A549 (cell line): Measurements from ENCODE around the gene FBLN5. TPM values are rescaled to one million over a fixed set of nuclear protein-coding genes. Genes with fewer than 3 reads are reported as not detected.
"Not testable (repeated sequence)": the region's sequence is repeated elsewhere in the genome, so short reads cannot be mapped to it uniquely, and the experiment has no call there.

ENCODE experiments used
- ATAC-seq, 2 experiments: fragments of 200-7000 bp in 1 of 2; fragments of >200 bp in 1 of 2; cut with Nextera tagmentation in 1 of 2; cut with Tn5 transposase in 1 of 2; 3 replicates each; pipeline versions ENCODE4 v1.8.0 to v1.9.1; 2018 to 2020; ENCODE audit warnings: mild to moderate bottlenecking in 1 of 2, moderate library complexity in 1 of 2
- CTCF ChIA-PET: fragments of 300-600 bp; sonication (Branson Sonifier 250); formaldehyde crosslinking; extraction: SDS; loops from one replicate; lab custom pipeline; 2021; ENCODE audit warnings: antibody characterized with exemption, inconsistent platforms; lab: Yijun Ruan, JAX
- POLR2A ChIA-PET: fragments of 350-600 bp; formaldehyde crosslinking; extraction: SDS; loops from one replicate; lab custom pipeline; 2021; ENCODE audit warnings: antibody characterized with exemption, inconsistent platforms; lab: Yijun Ruan, JAX
- DNase-seq, 2 experiments: peaks; one replicate each; pipeline versions ENCODE4 v3.0.0 to v3.0.0-alpha.2; 2011 to 2016; ENCODE audit warnings: low read depth in 1 of 2, low spot score in 1 of 2
- FAIRE-seq: peaks from 2 replicates; lab custom pipeline; 2011; peaks lifted over from hg19 to GRCh38; lab: Jason Lieb, UNC
- H3K27ac ChIP-seq, 2 experiments: fragments of >200 bp; sonication (Bioruptor Twin); formaldehyde crosslinking; 3 replicates each; pipeline ENCODE4 v1.5.1; 2016 to 2017
- H3K4me1 ChIP-seq: fragments of >200 bp; sonication (Bioruptor Twin); formaldehyde crosslinking; 3 replicates; pipeline ENCODE4 v1.6.1; 2016
- H3K4me2 ChIP-seq: fragments of >200 bp; sonication (Bioruptor Twin); formaldehyde crosslinking; 3 replicates; pipeline ENCODE4 v1.6.1; 2016
- H3K4me3 ChIP-seq: fragments of >200 bp; sonication (Bioruptor Twin); formaldehyde crosslinking; 3 replicates; pipeline ENCODE4 v1.5.1; 2016
- H3K9me3 ChIP-seq: fragments of >200 bp; sonication (Bioruptor Twin); formaldehyde crosslinking; 3 replicates; pipeline ENCODE4 v1.6.1; 2016
- CEBPB ChIP-seq, 2 experiments: fragments of >200 bp in 1 of 2; sonication (Bioruptor Twin) in 1 of 2; formaldehyde crosslinking in 1 of 2; IDR thresholded peaks; 2 replicates each; pipeline ENCODE4 v1.6.1; 2012 to 2016
- CHD4 ChIP-seq: fragments of 200-600 bp; sonication (generic); IDR thresholded peaks from 2 replicates; pipeline ENCODE4 v1.6.1; 2016; ENCODE audit warnings: antibody characterized with exemption, mild to moderate bottlenecking, borderline replicate concordance
- EHMT2 ChIP-seq: fragments of 200-600 bp; sonication (generic); IDR thresholded peaks from 2 replicates; pipeline ENCODE4 v1.6.1; 2016; ENCODE audit warnings: antibody characterized with exemption, low read depth, mild to moderate bottlenecking, moderate library complexity
- EP300 ChIP-seq, 2 experiments: fragments of >200 bp; sonication (Bioruptor Twin); formaldehyde crosslinking; IDR thresholded peaks; 2 replicates in 1 of 2; 3 replicates in 1 of 2; pipeline ENCODE4 v1.6.1; 2016 to 2017
- ESRRA ChIP-seq: fragments of 150-350 bp; IDR thresholded peaks from 2 replicates; pipeline ENCODE4 v1.6.1; 2014; ENCODE audit warnings: mild to moderate bottlenecking, low read length, borderline replicate concordance
- FOSL2 ChIP-seq, 2 experiments: fragments of 450-650 bp in 1 of 2; fragments of >200 bp in 1 of 2; sonication (Bioruptor Twin) in 1 of 2; formaldehyde crosslinking; IDR thresholded peaks; 2 replicates each; pipeline versions ENCODE4 v1.5.0 to v1.6.1; 2016 to 2020; ENCODE audit warnings: mild to moderate bottlenecking in 1 of 2, moderate library complexity in 1 of 2
- GATA3 ChIP-seq: IDR thresholded peaks from 2 replicates; pipeline ENCODE4 v1.6.1; 2012; ENCODE audit warnings: borderline replicate concordance
- JUN ChIP-seq, 2 experiments: fragments of >200 bp; sonication (Bioruptor Twin); formaldehyde crosslinking; IDR thresholded peaks; 2 replicates in 1 of 2; 3 replicates in 1 of 2; pipeline ENCODE4 v1.6.1; 2016 to 2017
- KDM1A ChIP-seq: fragments of 200-600 bp; sonication (generic); IDR thresholded peaks from 2 replicates; pipeline ENCODE4 v1.6.1; 2016; ENCODE audit warnings: low read depth, mild to moderate bottlenecking
- KDM5A ChIP-seq: fragments of 200-600 bp; sonication (generic); IDR thresholded peaks from 2 replicates; pipeline ENCODE4 v1.6.1; 2016; ENCODE audit warnings: antibody characterized with exemption, mild to moderate bottlenecking
- MAFK ChIP-seq: fragments of 450-650 bp; IDR thresholded peaks from 2 replicates; pipeline ENCODE4 v1.6.1; 2014; ENCODE audit not compliant: partially characterized antibody
- MAX ChIP-seq: IDR thresholded peaks from 2 replicates; pipeline ENCODE4 v1.6.1; 2012
- MAZ ChIP-seq: fragments of 150-350 bp; IDR thresholded peaks from 2 replicates; pipeline ENCODE4 v1.6.1; 2014; ENCODE audit warnings: antibody characterized with exemption, low read depth, low read length, borderline replicate concordance
- MYC ChIP-seq: IDR thresholded peaks from 2 replicates; pipeline ENCODE4 v1.6.1; 2012; ENCODE audit warnings: mild to moderate bottlenecking, inconsistent platforms, low read length, improper control_type of control experiment, borderline replicate concordance
- PBX3 ChIP-seq: IDR thresholded peaks from 2 replicates; pipeline ENCODE4 v1.6.1; 2012
- POLR2A ChIP-seq: IDR thresholded peaks from 2 replicates; pipeline ENCODE4 v1.6.1; 2012; ENCODE audit warnings: mild to moderate bottlenecking, low read length
- RAD21 ChIP-seq, 2 experiments: fragments of >200 bp in 1 of 2; sonication (Bioruptor Twin) in 1 of 2; formaldehyde crosslinking in 1 of 2; IDR thresholded peaks in 1 of 2; conservative IDR thresholded peaks in 1 of 2; 2 replicates in 1 of 2; 3 replicates in 1 of 2; pipeline ENCODE4 v1.6.1; 2012 to 2018; ENCODE audit warnings: inconsistent platforms in 1 of 2
- RARB ChIP-seq: fragments of 250-450 bp; sonication (Bioruptor Pico); IDR thresholded peaks from 2 replicates; pipeline ENCODE4 v1.8.0; 2021; ENCODE audit warnings: mild to moderate bottlenecking, moderate library complexity
- RCOR1 ChIP-seq: fragments of 150-350 bp; IDR thresholded peaks from 2 replicates; pipeline ENCODE4 v1.6.1; 2014; ENCODE audit warnings: antibody characterized with exemption, low read length, low read depth
- RNF2 ChIP-seq: fragments of 200-600 bp; sonication (generic); IDR thresholded peaks from 2 replicates; pipeline ENCODE4 v1.6.1; 2016; ENCODE audit warnings: low read depth, mild to moderate bottlenecking, antibody characterized with exemption, moderate library complexity, borderline replicate concordance
- SREBF2 ChIP-seq: fragments of 450-650 bp; IDR thresholded peaks from 2 replicates; pipeline ENCODE4 v1.6.1; 2014; ENCODE audit warnings: mild to moderate bottlenecking, moderate library complexity
- USF2 ChIP-seq: fragments of 450-650 bp; IDR thresholded peaks from 2 replicates; pipeline ENCODE4 v1.6.1; 2014; ENCODE audit warnings: antibody characterized with exemption
- ZSCAN20 ChIP-seq: fragments of 250-450 bp; sonication (Bioruptor Pico); IDR thresholded peaks from 2 replicates; pipeline ENCODE4 v1.8.0; 2022; ENCODE audit warnings: mild to moderate bottlenecking, moderate library complexity
- WGBS: methylation state at CpG from one replicate; pipeline ENCODE4 v1.1.6; 2017; ENCODE audit errors: missing lambda C conversion rate; 5-methylcytosine and 5-hydroxymethylcytosine counted together
- polyA plus RNA-seq, 4 experiments: library from polyadenylated mRNA; depleted of rRNA in 3 of 4; stranded (reverse); fragments of >200 nt; fragmentation: RNase III in 1 of 4; extraction: RNeasy Plus Mini Kit Qiagen cat#74134 plus additional on column Dnase treatment in 1 of 4; gene quantifications; 2 replicates in 3 of 4; 3 replicates in 1 of 4; pipeline ENCODE4 v1.2.3, GENCODE V29; 2011 to 2017
- TF ChIP-seq, protein P1 (sequence below): fragments of >200 bp; sonication (Bioruptor Twin); formaldehyde crosslinking; IDR thresholded peaks from 3 replicates; pipeline ENCODE4 v1.6.1; 2016
- TF ChIP-seq, protein P2 (sequence below): fragments of 200-600 bp; sonication (generic); IDR thresholded peaks from 2 replicates; pipeline ENCODE4 v1.6.1; 2016; ENCODE audit warnings: antibody characterized with exemption, mild to moderate bottlenecking, moderate library complexity
- TF ChIP-seq, protein P3 (sequence below): fragments of >200 bp; sonication (Bioruptor Twin); formaldehyde crosslinking; IDR thresholded peaks from 3 replicates; pipeline ENCODE4 v1.5.1; 2016

Gene FBLN5
- polyA plus RNA-seq, 2 of the 4 experiments (the other 2 are of a cell fraction) = 0.88 to 1.3 TPM

GRCh38 chr14:91872011-91872501, 75.4 kb downstream of the FBLN5 start:
- WGBS = 36% methylated on average over 3 of the region's 3 CpGs
- peak overlapping the region; percentile 61 for H3K4me2 ChIP-seq
- no peaks in the 10 kb centered on the region for H3K9me3 ChIP-seq
- H3K27ac ChIP-seq = peak overlapping the region; percentile 62 to 65
- H3K4me3 ChIP-seq = no peak overlapping the region
- POLR2A ChIA-PET = no interaction called here
- ATAC-seq (peak; percentile 33 to 59; a peak in 3 of 6 replicates), FAIRE-seq (no peak), DNase-seq (peak in 1 of 2 experiments; percentile 61)
- peaks cover 54% of the 10 kb centered on the region for H3K4me1 ChIP-seq
- TF ChIP-seq PBX3 (no peak), KDM1A (no peak), EP300 (IDR thresholded peaks at IDR 0.05) (peak in 1 of 2 experiments; percentile 18; a peak in 1 of 5 replicates), MAX (no peak), RNF2 (no peak), ZSCAN20 (CRISPR knock-in tag) (no peak), ESRRA (no peak), RAD21 (conservative IDR thresholded peaks at IDR 0.05 in 1 of 2, IDR thresholded peaks at IDR 0.05 in 1 of 2) (no peak), SREBF2 (no peak), RCOR1 (no peak), FOSL2 (IDR thresholded peaks at IDR 0.05) (no peak), FOSL2 (CRISPR knock-in tag; IDR thresholded peaks at IDR 0.05) (peak; percentile 66), MYC (0 out of 2 replicates have a peak, but pooled peaks have one; percentile 8), MAFK (no peak), USF2 (no peak), CHD4 (no peak), POLR2A (no peak), JUN (IDR thresholded peaks at IDR 0.05) (no peak), RARB (CRISPR knock-in tag) (no peak), MAZ (no peak), GATA3 (no peak), KDM5A (no peak), CEBPB (IDR thresholded peaks at IDR 0.05) (0 out of 4 replicates have a peak, but pooled peaks have one; percentile 18), EHMT2 (no peak)
- TF ChIP-seq, protein P1, sequence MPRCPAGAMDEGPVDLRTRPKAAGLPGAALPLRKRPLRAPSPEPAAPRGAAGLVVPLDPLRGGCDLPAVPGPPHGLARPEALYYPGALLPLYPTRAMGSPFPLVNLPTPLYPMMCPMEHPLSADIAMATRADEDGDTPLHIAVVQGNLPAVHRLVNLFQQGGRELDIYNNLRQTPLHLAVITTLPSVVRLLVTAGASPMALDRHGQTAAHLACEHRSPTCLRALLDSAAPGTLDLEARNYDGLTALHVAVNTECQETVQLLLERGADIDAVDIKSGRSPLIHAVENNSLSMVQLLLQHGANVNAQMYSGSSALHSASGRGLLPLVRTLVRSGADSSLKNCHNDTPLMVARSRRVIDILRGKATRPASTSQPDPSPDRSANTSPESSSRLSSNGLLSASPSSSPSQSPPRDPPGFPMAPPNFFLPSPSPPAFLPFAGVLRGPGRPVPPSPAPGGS = no peak
- TF ChIP-seq, protein P2, sequence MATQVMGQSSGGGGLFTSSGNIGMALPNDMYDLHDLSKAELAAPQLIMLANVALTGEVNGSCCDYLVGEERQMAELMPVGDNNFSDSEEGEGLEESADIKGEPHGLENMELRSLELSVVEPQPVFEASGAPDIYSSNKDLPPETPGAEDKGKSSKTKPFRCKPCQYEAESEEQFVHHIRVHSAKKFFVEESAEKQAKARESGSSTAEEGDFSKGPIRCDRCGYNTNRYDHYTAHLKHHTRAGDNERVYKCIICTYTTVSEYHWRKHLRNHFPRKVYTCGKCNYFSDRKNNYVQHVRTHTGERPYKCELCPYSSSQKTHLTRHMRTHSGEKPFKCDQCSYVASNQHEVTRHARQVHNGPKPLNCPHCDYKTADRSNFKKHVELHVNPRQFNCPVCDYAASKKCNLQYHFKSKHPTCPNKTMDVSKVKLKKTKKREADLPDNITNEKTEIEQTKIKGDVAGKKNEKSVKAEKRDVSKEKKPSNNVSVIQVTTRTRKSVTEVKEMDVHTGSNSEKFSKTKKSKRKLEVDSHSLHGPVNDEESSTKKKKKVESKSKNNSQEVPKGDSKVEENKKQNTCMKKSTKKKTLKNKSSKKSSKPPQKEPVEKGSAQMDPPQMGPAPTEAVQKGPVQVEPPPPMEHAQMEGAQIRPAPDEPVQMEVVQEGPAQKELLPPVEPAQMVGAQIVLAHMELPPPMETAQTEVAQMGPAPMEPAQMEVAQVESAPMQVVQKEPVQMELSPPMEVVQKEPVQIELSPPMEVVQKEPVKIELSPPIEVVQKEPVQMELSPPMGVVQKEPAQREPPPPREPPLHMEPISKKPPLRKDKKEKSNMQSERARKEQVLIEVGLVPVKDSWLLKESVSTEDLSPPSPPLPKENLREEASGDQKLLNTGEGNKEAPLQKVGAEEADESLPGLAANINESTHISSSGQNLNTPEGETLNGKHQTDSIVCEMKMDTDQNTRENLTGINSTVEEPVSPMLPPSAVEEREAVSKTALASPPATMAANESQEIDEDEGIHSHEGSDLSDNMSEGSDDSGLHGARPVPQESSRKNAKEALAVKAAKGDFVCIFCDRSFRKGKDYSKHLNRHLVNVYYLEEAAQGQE = no peak
- TF ChIP-seq, protein P3, sequence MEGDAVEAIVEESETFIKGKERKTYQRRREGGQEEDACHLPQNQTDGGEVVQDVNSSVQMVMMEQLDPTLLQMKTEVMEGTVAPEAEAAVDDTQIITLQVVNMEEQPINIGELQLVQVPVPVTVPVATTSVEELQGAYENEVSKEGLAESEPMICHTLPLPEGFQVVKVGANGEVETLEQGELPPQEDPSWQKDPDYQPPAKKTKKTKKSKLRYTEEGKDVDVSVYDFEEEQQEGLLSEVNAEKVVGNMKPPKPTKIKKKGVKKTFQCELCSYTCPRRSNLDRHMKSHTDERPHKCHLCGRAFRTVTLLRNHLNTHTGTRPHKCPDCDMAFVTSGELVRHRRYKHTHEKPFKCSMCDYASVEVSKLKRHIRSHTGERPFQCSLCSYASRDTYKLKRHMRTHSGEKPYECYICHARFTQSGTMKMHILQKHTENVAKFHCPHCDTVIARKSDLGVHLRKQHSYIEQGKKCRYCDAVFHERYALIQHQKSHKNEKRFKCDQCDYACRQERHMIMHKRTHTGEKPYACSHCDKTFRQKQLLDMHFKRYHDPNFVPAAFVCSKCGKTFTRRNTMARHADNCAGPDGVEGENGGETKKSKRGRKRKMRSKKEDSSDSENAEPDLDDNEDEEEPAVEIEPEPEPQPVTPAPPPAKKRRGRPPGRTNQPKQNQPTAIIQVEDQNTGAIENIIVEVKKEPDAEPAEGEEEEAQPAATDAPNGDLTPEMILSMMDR = no peak
- CTCF ChIA-PET = interaction anchor here (0.7 to 2.3 kb wide), 2 partner anchors 10 to 29 kb away, joined by 3 to 8 read pairs; no protein-coding TSS in a partner anchor

- FAIRE-seq, H3K4me3 ChIP-seq, POLR2A ChIA-PET, ATAC-seq, H3K9me3 ChIP-seq, DNase-seq: not testable (repeated sequence)
- H3K4me1 ChIP-seq = peaks cover 54% of the 10 kb centered on the region
- 74% methylated on average over 4 of the region's 4 CpGs for WGBS
- peak overlapping the region; percentile 62 to 65 for H3K27ac ChIP-seq
- H3K4me2 ChIP-seq = peak overlapping the region; percentile 61; the same call in 2 of the 3 replicates
- CTCF ChIA-PET = interaction anchor here (0.7 to 2.3 kb wide), 2 partner anchors 9 to 29 kb away, joined by 3 to 8 read pairs; no protein-coding TSS in a partner anchor
Measured at GRCh38 chr14:91871401-91871800, 76.1 kb downstream of the FBLN5 start.
